Measurements from ENCODE around the gene SLC4A1AP.

The SLC4A1AP gene

DNA sequence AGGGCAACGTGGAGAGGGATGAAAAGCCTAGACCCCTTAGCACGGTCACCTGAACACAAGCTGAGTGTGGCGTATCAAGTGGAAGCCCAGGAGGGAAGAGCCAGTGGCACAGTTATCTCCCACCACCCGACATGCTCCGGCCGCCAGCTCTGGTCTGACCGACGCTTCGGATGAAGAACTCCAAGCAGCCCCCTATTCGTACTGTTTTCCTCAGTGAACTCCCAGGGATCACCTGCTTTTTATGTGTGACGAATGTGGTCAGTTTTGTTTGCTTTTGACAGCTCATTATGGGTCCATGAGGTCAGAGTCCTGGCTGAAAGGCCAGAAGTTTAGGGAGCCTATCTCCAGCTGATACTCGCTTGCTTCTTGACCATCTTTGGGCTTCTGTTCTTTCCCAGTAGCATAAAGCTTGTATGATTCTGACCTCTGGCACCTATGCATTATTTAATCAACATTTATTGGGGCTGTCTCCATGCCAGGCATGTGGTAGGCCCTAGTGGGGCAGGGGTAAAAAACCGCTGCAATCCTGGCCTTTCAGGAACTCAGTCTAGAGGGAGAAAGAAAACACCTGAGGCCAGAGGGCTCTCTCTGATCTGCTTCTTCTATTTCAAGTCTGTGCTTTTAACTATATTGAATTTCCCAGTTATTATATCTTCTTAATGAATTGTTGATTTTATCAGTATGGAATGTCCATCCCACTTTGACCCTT is 74.8 kb downstream of the SLC4A1AP start:
- TF ChIP-seq POLR2AphosphoS5 (IDR thresholded peaks at IDR 0.05; ENCODE audit: low read depth, low read length), result no peak
- no peak for TF ChIP-seq POLR2A (IDR thresholded peaks at IDR 0.05; ENCODE audit: low read depth, low read length)
- no peak for TF ChIP-seq TAF1 (IDR thresholded peaks at IDR 0.05; ENCODE audit: borderline replicate concordance, low read depth, low read length)
- no peak for DNase-seq (ENCODE audit: insufficient read length)
- FAIRE-seq, result no peak

DNA sequence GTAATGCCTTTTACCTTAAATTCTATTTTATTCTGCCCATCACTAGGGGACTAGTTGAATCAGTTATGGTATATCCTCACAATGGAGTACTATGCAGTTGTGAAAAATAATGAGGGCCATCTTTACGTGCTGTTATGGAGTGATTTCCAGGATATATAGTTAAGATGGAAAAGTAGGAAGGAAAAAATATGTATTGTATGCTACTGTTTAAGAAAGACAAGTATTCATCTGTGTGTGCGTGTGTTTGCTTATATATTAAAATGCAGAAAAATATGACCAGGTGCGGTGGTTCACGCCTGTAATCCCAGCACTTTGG is 75.3 kb downstream of the SLC4A1AP start:
- FAIRE-seq (no peak), DNase-seq (ENCODE audit: insufficient read length) (no peak)
- TF ChIP-seq TAF1 (IDR thresholded peaks at IDR 0.05; ENCODE audit: borderline replicate concordance, low read depth, low read length) (no peak), POLR2AphosphoS5 (IDR thresholded peaks at IDR 0.05; ENCODE audit: low read depth, low read length) (no peak), POLR2A (IDR thresholded peaks at IDR 0.05; ENCODE audit: low read depth, low read length) (no peak)

DNA sequence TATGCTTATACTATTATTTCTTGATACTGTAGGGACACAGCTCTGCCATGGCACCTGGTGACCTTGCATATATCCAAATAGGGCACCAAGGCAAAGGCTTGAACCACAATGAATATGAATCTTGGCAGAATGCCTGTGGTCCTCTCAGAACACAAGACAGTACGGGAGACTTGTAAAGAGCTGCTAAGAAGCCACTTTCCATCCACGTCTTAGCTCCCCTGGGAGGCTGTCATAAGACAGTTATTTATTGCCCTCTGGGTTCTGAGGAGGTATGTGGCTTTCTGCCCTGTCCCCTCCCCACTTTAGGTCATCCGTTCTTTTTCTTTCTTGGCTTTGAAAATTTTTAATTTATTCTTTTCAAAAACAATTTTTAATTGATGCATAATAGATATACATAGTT is 78.0 kb downstream of the SLC4A1AP start:
- DNase-seq (ENCODE audit: insufficient read length) (no peak), FAIRE-seq (no peak)
- TF ChIP-seq POLR2AphosphoS5 (IDR thresholded peaks at IDR 0.05; ENCODE audit: low read depth, low read length), result no peak
- no peak for TF ChIP-seq TAF1 (IDR thresholded peaks at IDR 0.05; ENCODE audit: borderline replicate concordance, low read depth, low read length)
- TF ChIP-seq POLR2A (IDR thresholded peaks at IDR 0.05; ENCODE audit: low read depth, low read length), result no peak

DNA sequence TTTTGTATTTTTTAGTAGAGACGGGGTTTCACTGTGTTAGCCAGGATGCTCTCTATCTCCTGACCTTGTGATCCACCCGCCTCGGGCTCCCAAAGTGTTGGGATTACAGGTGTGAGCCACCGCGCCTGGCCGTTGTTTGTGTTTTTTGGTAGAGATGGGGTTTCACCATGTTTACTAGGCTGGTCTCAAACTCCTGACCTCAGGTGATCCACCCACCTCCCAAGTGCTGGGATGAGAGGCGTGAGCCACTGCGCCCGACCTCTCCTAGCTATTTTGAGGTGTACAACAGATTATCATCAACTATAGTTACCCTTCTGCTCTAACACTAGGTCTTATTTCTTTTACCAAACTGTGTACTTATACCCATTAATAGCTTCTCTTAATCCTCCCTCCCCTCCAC is 78.9 kb downstream of the SLC4A1AP start:
- TF ChIP-seq POLR2A (IDR thresholded peaks at IDR 0.05; ENCODE audit: low read depth, low read length) (no peak), POLR2AphosphoS5 (IDR thresholded peaks at IDR 0.05; ENCODE audit: low read depth, low read length) (no peak), TAF1 (IDR thresholded peaks at IDR 0.05; ENCODE audit: borderline replicate concordance, low read depth, low read length) (no peak)
- no peak for DNase-seq (ENCODE audit: insufficient read length)
- no peak for FAIRE-seq

Measured in GM12892 (cell line).